Stromal cell of bone marrow (primary cell): ENCODE data around the gene ACSS1.

Experiments used
- DNase-seq: peaks from one replicate; pipeline ENCODE4 v3.0.0-alpha.2; 2012; ENCODE audit warnings: low read depth

ACSS1 gene

DNA sequence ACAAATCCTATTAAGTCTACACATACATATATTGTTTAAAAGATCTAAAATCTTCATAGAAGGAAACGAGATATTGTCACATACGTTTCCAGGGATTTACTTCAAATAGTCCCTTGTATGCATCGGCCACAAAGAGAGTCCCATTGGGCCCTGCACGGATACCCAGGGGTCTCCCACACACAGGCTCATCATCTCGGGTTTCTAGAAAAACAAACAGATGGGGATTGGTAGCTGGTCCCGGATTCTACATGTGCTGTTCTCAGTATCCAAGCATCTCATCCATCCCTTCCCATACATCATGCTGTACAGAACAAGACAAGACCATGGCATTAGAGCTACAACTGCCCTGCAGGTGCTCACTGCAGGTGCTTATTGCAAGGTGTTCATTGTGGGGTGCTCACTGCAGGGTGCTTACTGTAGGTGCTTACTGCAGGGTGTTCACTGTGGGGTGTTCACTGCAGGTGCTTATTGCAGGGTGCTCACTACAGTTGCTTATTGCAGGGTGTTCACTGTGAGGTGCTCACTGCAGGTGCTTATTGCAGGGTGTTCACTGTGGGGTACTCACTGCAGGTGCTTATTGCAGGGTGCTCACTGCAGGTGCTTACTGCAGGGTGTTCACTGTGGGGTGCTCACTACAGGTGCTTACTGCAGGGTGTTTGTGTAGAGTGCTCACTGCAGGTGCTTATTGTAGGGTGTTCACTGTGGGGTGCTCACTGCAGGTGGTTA, 86.4 kb downstream of the ACSS1 start:
- no peak for DNase-seq

DNA sequence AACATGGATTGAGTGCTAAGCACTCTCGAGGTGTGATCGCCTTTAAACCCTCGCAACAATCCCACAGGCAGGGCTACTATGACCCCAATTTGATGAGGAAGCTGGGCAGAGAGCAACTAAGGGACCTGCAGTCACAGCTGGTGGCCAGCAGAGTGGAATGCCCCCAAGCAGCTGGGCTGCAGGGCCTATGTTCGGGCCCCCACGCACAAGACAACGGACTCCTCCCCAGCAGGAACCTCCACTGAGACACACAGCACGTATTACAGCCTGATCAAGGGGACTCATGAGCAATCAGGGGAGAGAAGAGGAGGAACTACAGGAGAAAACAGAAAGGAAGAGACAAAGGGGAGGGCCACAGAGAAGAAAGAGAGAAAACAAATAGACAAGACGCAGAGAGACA, 87.2 kb downstream of the ACSS1 start:
- DNase-seq, result no peak

DNA sequence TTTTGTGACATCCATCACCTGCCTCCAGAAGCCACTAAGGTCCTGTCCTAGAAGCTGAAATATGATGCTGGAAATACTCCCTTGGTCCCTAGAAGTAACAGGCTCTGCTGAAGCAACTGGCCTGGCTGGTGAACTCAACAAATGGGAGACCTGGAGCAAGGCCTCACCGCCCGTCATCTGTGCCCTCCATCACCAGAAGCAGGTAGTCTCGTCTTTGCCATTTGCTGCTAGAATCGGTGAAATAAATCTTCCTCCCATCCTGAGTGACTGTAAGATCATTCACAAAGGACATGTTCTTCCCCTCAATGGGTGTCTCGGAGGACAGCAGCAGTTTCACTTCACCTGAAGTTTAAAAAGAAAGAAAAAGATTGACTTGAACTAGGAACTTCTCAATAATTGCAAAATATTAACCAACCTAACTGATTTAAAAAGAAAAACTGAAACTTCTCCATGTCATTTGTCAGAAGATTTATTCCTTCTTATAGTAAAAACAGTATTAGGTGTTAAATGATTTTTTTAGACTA, 87.8 kb downstream of the ACSS1 start:
- no peak for DNase-seq

- DNase-seq, result no peak
These were observed 88.5 kb downstream of the ACSS1 start for GRCh38 chr20:24969186-24970029.

DNA sequence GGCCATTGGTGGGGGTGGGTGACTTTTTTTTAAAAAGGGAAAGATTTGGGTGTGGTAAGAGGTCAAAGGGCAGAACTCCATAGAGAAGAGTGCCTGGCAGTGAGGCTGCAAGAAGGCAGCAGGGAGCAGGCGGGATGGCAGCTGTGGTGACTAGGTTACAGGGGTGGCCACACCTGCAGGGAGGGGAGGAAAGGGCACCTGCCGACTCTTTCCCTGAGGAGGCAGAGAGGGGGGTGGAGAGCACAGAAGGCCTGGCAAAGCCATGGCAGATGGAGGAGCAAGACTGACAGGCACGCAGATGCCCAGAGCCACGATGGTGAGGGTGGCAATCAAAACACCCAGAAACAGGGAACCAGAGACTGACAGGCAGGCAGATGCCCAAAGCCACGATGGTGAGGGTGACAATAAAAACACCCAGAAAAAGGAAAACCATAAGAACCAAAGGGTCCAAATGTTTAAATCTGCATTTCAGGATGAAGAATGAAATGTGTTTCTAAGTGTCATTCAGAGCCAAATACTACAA, 89.6 kb downstream of the ACSS1 start:
- no peak for DNase-seq

DNA sequence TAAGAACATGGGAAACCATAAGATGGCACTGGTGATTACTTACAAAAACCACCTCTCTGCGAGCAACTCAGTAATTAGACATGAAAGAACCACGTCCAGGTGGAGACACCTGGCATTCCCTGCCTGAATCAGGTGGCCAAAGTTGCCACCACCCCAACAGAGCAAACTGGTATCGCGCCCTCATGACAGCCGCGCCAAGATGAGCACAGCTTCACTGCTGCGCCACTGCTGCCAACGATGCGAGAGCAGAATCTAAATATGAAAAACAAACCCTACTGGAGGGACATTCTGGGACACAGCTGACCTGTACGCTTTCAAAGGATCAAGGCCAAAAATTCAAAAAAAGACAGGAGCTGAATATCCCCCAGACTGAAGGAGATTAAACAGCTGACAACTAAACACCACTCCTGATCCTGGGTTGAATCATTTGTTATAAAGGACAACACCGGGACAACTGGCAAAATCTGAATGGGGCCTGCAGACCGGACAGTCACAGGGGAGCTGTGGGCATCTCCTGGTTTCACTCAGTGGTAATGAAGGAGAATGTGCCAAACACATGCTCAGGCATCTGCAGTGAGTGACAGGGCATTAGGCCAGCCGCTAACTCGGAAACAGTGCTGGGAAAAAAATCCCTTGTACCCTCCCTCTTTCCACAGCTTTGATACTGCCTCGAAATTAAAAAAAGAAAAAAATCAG, 91.5 kb downstream of the ACSS1 start:
- no peak for DNase-seq

GRCh38 chr20:24965065-24965919, 92.6 kb downstream of the ACSS1 start:
- DNase-seq, result no peak

DNA sequence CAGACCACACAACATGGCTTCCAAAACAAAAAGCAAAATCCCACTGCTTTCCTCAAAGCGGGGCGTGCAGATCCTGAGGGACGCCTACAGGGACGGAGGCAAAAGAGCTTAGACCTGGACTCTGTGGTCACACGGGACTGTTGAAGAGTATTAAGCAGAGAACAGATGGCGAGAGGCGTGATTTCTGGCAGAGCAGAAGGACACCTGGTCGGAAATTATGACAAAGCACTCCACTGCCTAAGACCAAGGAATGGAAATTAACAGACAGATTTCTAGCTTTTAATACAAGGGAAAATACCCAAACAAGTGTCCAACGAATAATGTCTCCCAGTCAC, 93.5 kb downstream of the ACSS1 start:
- DNase-seq, result no peak

GRCh38 chr20:24963672-24964505, 94.0 kb downstream of the ACSS1 start:
- no peak for DNase-seq

DNA sequence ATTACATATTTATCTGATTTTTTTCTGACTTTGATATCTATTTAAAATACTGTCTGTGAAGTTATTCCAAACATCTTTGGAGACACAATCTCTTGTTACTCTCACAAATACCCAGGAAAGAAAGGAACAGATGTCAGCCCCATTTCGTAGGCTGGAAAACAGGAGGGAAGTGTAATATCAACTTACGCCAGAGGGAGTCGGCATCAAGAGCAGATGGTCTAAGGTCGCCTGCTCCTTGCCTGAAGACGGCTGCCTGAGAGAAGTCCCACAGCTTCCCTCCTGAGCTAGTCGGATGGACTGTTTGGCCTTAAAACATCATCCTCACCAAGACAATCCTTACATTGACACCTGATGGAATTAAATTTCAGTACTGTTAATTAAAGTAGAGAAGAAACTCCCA, 95.4 kb downstream of the ACSS1 start:
- DNase-seq, result no peak

- no peak for DNase-seq
These were observed 95.8 kb downstream of the ACSS1 start for GRCh38 chr20:24962182-24962492.

GRCh38 chr20:24961384-24962181, 96.4 kb downstream of the ACSS1 start:
- no peak for DNase-seq

DNA sequence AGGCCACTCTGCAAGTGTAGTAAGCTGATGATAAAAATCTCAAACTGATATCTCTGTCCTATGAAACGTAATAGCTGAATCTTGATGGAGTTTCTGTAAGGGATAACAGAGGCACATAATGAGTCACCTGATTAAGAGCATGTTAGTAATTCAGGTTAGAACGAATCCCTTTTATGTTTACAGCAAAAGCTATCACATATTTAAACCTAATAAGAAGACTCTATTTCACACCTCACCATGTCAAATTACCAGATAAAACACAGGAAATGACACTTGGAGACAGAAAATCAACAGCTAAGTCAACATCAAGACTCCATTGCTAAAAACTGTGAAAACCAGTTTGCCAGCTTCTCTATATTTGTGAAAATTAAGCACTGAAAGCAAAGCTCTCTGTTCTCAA, 97.1 kb downstream of the ACSS1 start:
- DNase-seq, result no peak

DNA sequence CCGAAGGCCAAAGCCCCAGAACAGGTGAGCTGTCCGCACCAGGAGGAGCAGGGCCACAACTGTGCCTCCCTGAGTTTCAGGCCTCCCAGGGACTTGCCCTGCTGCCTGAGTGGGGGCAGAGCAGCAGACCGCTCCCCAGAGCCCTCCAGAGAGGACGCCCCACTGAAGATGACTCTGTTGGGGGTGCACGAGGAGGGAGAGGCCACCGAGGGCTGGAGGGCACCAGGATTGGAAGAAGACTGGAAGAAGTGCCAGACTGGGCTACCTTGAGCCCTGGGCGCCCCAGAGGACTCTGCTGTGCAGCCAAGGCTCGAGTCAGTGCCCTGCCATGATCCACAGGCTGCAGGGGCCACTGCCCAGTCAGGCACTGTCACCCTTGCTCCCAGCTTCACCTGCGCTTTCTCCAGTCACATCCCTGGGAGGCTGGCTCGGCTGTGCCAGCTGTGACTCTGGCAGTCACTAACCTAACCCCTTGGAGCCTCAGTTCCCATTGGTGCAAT, 97.6 kb downstream of the ACSS1 start:
- no peak for DNase-seq

- no peak for DNase-seq
These were observed 98.2 kb downstream of the ACSS1 start for GRCh38 chr20:24959591-24960301.

GRCh38 chr20:24958506-24959385, 99.2 kb downstream of the ACSS1 start:
- DNase-seq, result no peak

- no peak for DNase-seq
These were observed 100.5 kb downstream of the ACSS1 start for GRCh38 chr20:24957326-24958016.
